ENCODE results near the gene GLIS1. TPM values are rescaled to one million over a fixed set of nuclear protein-coding genes. Genes with fewer than 3 reads are reported as not detected.

Gene GLIS1
- total RNA-seq, 2 experiments from 2014 or later = not detected

GRCh38 chr1:53578358-53578757, 160.6 kb downstream of the GLIS1 start:
- H3K27me3 Mint-ChIP-seq = no peaks in the 10 kb centered on the region
- H3K27ac Mint-ChIP-seq = no peak overlapping the region
- peaks cover 2% of the 10 kb centered on the region for H3K4me1 Mint-ChIP-seq
- H3K9me3 Mint-ChIP-seq = no peaks in the 10 kb centered on the region
- ChIA-PET POLR2A (no interaction called here), CTCF (interaction anchor here (1.4 kb wide), 1 partner anchor 8 kb away, joined by 4 read pairs; no protein-coding TSS in a partner anchor)
- H3K36me3 Mint-ChIP-seq (ENCODE audit: low read depth) = no peaks in the 10 kb centered on the region
- H3K4me3 Mint-ChIP-seq = no peak overlapping the region
- no peak for DNase-seq

DNA sequence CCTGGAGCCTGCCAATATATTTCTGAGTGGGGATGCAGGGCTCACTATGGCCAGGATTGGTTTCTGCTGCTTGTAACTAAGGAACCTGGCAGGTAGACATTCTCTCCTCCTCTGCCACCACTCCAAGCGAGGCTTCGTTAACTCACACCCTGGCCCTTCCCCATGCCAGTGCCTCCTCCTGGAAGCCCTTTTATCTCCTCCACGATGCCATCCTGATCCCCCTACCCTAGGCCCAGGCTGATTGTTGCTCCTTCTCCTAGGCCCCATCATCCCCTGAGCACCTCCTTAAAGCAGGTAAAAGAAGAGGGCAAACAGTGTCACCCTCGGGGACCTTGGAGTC, 161.2 kb downstream of the GLIS1 start:
- Mint-ChIP-seq H3K4me3 (no peak overlapping the region), H3K27ac (no peak overlapping the region), H3K9me3 (no peaks in the 10 kb centered on the region), H3K36me3 (ENCODE audit: low read depth) (no peaks in the 10 kb centered on the region), H3K27me3 (no peaks in the 10 kb centered on the region), H3K4me1 (peaks cover 2% of the 10 kb centered on the region)
- POLR2A ChIA-PET = no interaction called here
- CTCF ChIA-PET = no interaction called here
- no peak for DNase-seq

DNA sequence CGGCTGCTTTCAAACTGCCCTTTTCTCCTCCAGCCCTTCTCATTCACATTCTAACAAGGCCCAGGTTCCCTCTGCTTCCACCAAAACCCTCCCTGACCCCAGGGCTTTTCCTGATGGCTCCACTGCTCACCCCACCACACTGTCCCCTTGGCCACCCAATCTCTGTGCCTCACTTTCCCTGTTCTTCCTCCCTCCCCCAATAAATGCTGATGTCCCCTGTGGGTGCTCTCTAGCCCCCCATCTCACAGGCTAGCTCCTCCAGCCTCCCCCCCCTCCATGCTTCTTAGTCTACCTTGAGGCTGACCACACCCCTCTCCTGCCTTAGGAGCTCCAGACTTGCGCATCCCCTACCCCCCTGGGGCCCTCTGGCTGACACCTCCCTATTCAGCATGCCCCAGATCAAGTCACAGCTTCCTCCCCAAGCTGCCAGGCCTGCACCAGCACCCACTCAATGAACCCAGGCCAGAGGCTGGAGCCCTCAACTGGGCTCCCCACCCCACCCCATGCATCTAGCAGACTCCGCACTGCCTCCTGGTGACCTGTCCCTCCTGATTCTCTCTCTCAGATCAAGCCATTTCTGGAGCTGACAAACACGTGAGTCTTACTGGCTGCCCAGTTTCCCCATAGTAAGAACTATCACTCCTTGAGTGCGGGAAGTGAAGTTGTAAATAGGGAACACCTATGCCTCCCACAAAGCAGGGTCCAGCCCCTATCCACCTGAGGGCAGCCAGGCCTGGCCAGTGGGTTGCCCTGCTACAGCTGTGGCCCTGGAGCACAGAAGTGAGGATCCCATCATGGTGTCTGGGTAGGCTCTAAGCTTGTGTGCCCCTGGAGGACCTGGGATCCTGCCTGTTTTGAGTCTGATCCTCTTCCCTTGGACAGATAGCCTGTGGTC, 161.9 kb downstream of the GLIS1 start:
- Mint-ChIP-seq H3K27me3 (no peaks in the 10 kb centered on the region), H3K36me3 (ENCODE audit: low read depth) (no peaks in the 10 kb centered on the region), H3K9me3 (no peaks in the 10 kb centered on the region), H3K27ac (no peak overlapping the region), H3K4me1 (peaks cover 2% of the 10 kb centered on the region), H3K4me3 (no peak overlapping the region)
- POLR2A ChIA-PET = no interaction called here
- no peak for DNase-seq
- CTCF ChIA-PET = interaction anchor here (0.6 kb wide), 1 partner anchor 456 kb away, joined by 3 read pairs; no protein-coding TSS in a partner anchor

DNA sequence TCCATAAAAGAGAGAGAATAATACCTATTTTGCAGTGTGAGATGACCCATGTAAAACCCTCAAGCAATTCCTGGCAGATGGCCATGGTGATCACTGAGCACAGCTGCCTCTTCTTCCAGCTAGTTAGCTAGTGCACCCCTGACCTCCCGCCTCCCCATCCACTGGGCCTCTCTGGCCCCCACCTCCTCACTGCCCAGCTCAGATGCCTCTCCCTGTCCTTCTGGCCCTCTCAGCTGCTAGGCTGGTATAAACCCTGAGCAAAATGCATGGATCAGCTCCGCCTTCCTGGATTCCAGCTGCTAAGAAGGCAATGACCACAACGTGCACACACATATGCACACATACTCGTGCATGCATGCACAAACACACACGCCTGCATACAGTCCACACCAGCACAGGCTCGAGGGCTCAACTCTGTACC, 162.6 kb downstream of the GLIS1 start:
- H3K4me3 Mint-ChIP-seq = no peak overlapping the region
- H3K9me3 Mint-ChIP-seq = no peaks in the 10 kb centered on the region
- POLR2A ChIA-PET = no interaction called here
- H3K36me3 Mint-ChIP-seq (ENCODE audit: low read depth) = no peaks in the 10 kb centered on the region
- H3K27me3 Mint-ChIP-seq = no peaks in the 10 kb centered on the region
- CTCF ChIA-PET = interaction anchor here (0.6 kb wide), 1 partner anchor 457 kb away, joined by 3 read pairs; no protein-coding TSS in a partner anchor
- peaks cover 2% of the 10 kb centered on the region for H3K4me1 Mint-ChIP-seq
- DNase-seq = no peak
- H3K27ac Mint-ChIP-seq = no peak overlapping the region

- Mint-ChIP-seq H3K4me3 (no peak overlapping the region), H3K4me1 (peaks cover 2% of the 10 kb centered on the region), H3K36me3 (ENCODE audit: low read depth) (no peaks in the 10 kb centered on the region), H3K9me3 (no peaks in the 10 kb centered on the region), H3K27ac (no peak overlapping the region), H3K27me3 (peaks cover 3% of the 10 kb centered on the region)
- no peak for DNase-seq
- CTCF ChIA-PET = no interaction called here
- POLR2A ChIA-PET = no interaction called here
Measured at GRCh38 chr1:53575955-53576320, 163.0 kb downstream of the GLIS1 start.

DNA sequence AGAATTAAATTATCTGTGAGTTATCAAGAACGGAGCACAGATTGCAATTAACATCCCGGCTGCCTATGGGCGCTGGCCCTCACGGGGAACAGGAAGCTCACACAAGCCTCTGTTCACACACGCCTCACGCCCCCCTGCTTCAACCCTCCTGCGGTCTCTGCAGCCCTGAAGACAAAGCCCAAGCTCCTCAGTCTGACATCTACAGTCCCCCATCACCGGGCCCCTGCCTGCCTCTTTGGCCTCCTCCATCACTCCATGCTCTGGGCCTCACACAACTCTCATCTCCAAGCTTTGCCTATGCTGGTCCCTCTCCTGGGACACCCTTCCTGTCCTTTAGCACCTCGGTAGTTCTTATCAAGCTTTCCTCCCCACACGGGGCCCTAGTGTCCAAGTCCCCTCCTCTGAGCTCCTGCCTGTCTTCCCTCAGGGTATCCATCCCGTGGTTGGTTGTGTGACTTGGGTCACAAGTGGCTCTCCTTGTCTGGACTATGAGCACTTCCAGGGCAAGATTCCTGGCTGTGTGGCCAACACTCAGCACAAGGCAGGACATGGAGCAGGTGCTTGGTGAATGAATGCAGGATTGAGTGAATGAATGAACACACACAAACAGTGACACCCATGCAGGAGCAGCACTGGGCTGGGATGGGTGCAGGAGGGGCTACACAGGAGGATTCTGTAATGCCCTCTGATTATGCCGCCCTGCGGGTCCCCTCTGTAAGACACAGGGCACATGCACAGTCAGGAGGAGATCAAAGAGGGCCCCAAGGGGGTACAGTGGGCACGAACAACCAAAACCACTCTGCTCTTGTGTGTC, 163.6 kb downstream of the GLIS1 start:
- DNase-seq = no peak

DNA sequence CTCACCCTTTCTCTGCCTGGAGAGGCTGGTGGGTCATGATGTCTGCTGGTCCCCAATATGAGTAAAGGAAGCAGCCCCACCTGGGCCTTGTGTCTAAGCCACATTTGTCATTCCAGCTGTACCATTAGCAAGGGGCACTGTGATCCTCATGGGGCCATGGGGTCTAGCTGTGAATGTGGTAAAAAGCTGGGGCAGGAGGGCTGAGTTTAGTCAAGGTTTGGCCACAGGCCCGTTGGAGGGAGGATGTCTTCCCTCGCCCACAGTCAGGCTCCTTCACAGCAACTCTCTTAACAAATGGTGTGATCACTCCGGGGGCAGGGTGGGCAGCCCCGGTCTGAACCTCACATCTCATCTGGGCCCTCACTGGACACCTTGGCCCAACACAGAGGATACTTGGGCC, 164.3 kb downstream of the GLIS1 start:
- no peaks in the 10 kb centered on the region for H3K36me3 Mint-ChIP-seq (ENCODE audit: low read depth)
- POLR2A ChIA-PET = no interaction called here
- CTCF ChIA-PET = interaction anchor here (0.9 to 1.0 kb wide), 2 partner anchors 18 to 85 kb away, joined by 3 read pairs; no protein-coding TSS in a partner anchor

More for the DNA sequence above, 163.6 kb downstream of the GLIS1 start:
- H3K9me3 Mint-ChIP-seq = no peaks in the 10 kb centered on the region
- H3K4me1 Mint-ChIP-seq = peaks cover 2% of the 10 kb centered on the region
- no peaks in the 10 kb centered on the region for H3K36me3 Mint-ChIP-seq (ENCODE audit: low read depth)
- CTCF ChIA-PET = interaction anchor here (0.9 to 1.0 kb wide), 2 partner anchors 18 to 84 kb away, joined by 3 read pairs; no protein-coding TSS in a partner anchor
- H3K27ac Mint-ChIP-seq = no peak overlapping the region
- H3K27me3 Mint-ChIP-seq = peaks cover 7% of the 10 kb centered on the region
- H3K4me3 Mint-ChIP-seq = no peak overlapping the region
- POLR2A ChIA-PET = no interaction called here

DNA sequence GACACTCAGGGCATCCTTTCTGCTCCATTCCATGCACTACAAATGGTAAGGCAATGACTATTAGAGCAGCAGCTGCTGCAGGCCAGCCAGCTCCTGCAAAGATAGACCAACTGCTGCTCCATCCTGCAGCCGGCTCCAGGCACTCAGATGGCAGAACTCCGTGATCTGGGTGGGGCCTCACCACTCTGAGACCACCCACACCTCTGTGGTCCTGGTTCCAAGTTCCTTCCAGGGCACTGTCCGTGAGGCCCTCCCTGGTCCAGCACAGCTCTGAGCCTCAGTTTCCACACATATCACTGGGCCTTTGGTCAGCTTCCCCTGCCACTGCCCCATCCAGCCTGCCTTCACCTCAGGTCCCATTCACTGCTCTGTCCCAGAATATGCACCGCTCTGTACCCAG, 165.0 kb downstream of the GLIS1 start:
- CTCF ChIA-PET = no interaction called here
- POLR2A ChIA-PET = no interaction called here
- Mint-ChIP-seq H3K27ac (no peak overlapping the region), H3K36me3 (ENCODE audit: low read depth) (no peaks in the 10 kb centered on the region), H3K4me1 (peaks cover 2% of the 10 kb centered on the region), H3K4me3 (no peak overlapping the region), H3K9me3 (no peaks in the 10 kb centered on the region), H3K27me3 (peaks cover 11% of the 10 kb centered on the region)
- DNase-seq = no peak

More for the DNA sequence above, 164.3 kb downstream of the GLIS1 start:
- Mint-ChIP-seq H3K27ac (no peak overlapping the region), H3K27me3 (peaks cover 8% of the 10 kb centered on the region), H3K4me1 (peaks cover 2% of the 10 kb centered on the region), H3K9me3 (no peaks in the 10 kb centered on the region), H3K4me3 (no peak overlapping the region)
- no peak for DNase-seq

GRCh38 chr1:53573522-53573921, 165.4 kb downstream of the GLIS1 start:
- Mint-ChIP-seq H3K27ac (no peak overlapping the region), H3K4me1 (peaks cover 2% of the 10 kb centered on the region), H3K27me3 (peaks cover 15% of the 10 kb centered on the region), H3K9me3 (no peaks in the 10 kb centered on the region), H3K36me3 (ENCODE audit: low read depth) (no peaks in the 10 kb centered on the region), H3K4me3 (no peak overlapping the region)
- no peak for DNase-seq
- CTCF ChIA-PET = interaction anchor here (0.7 to 1.6 kb wide), 2 partner anchors 23 to 25 kb away, joined by 3 read pairs; no protein-coding TSS in a partner anchor
- POLR2A ChIA-PET = no interaction called here

DNA sequence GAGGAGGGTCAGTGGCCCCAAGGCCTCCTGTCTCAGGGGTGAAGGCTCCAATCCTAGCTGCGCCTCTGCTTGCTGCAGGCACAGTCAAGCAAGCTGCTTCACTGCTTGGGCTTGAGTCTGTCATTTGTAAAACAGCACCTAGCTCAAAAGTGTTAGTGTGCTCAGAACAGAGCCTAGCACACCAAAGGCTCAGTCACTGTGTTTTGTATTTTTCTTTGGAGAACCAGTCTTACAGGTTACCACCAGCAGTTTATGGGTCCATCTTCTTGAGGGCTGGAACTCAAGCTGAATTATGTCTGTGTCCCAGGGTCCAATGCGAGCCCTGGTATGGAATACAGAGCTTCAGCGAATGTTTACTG, 166.2 kb downstream of the GLIS1 start:
- no peak for DNase-seq
- Mint-ChIP-seq H3K4me3 (no peak overlapping the region), H3K9me3 (peaks cover 2% of the 10 kb centered on the region), H3K36me3 (ENCODE audit: low read depth) (no peaks in the 10 kb centered on the region), H3K4me1 (peaks cover 2% of the 10 kb centered on the region), H3K27me3 (peaks cover 19% of the 10 kb centered on the region), H3K27ac (no peak overlapping the region)
- ChIA-PET POLR2A (no interaction called here), CTCF (interaction anchor here (0.7 to 1.6 kb wide), 2 partner anchors 22 to 24 kb away, joined by 3 read pairs; no protein-coding TSS in a partner anchor)

- H3K4me1 Mint-ChIP-seq = peaks cover 2% of the 10 kb centered on the region
- peaks cover 2% of the 10 kb centered on the region for H3K9me3 Mint-ChIP-seq
- H3K36me3 Mint-ChIP-seq (ENCODE audit: low read depth) = no peaks in the 10 kb centered on the region
- H3K27ac Mint-ChIP-seq = no peak overlapping the region
- peaks cover 19% of the 10 kb centered on the region for H3K27me3 Mint-ChIP-seq
- no peak for DNase-seq
- H3K4me3 Mint-ChIP-seq = no peak overlapping the region
- ChIA-PET CTCF (interaction anchor here (0.7 to 1.6 kb wide), 4 partner anchors 10 to 24 kb away, joined by 3 to 5 read pairs (median 3); no protein-coding TSS in a partner anchor), POLR2A (no interaction called here)
Measured at GRCh38 chr1:53572065-53572814, 166.7 kb downstream of the GLIS1 start.

DNA sequence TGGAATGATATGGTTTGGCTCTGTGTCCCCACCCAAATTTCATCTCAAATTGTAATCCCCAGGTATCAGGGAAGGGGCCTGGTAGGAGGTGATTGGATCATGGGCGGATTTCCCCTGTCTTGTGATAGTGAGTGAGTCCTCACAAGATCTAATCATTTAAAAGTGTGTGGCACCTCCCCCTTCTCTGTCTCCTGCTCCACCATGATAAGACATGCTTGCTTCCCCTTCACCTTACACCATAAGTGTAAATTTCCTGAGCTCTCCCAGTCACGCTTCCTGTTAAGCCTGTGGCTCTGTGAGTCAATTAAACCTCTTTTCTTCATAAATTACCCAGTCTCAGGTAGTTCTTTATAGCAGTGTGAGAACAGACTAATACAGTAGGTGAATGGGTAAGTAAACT, 170.4 kb downstream of the GLIS1 start:
- H3K9me3 Mint-ChIP-seq = peaks cover 2% of the 10 kb centered on the region
- peaks cover 2% of the 10 kb centered on the region for H3K4me1 Mint-ChIP-seq
- no peak overlapping the region for H3K27ac Mint-ChIP-seq
- POLR2A ChIA-PET = no interaction called here
- CTCF ChIA-PET = no interaction called here
- H3K4me3 Mint-ChIP-seq = no peak overlapping the region
- no peak for DNase-seq
- no peaks in the 10 kb centered on the region for H3K36me3 Mint-ChIP-seq (ENCODE audit: low read depth)
- H3K27me3 Mint-ChIP-seq = peaks cover 45% of the 10 kb centered on the region
